HL-60 (cell line): ENCODE measurements around the gene NMS.

ENCODE experiments used
- DNase-seq, 2 experiments: peaks; one replicate each; pipeline ENCODE4 v3.0.0-alpha.2; 2010 to 2020; ENCODE audit warnings: low read depth in 1 of 2, low spot score in 1 of 2
- H3K27ac ChIP-seq: fragments of 250-450 bp; sonication (Bioruptor Pico); replicated peaks from 2 replicates; pipeline ENCODE4 v1.5.1; 2020; ENCODE audit warnings: mild to moderate bottlenecking, moderate library complexity
- H3K27me3 ChIP-seq: fragments of 250-450 bp; sonication (Bioruptor Pico); 2 replicates; pipeline ENCODE4 v1.5.1; 2021; ENCODE audit warnings: mild to moderate bottlenecking, moderate library complexity; ENCODE audit not compliant: insufficient read depth, poor library complexity, severe bottlenecking
- H3K4me3 ChIP-seq: replicated peaks from 2 replicates; pipeline ENCODE4 v1.5.1; 2011; ENCODE audit warnings: mild to moderate bottlenecking, control low read depth, low read length; ENCODE audit not compliant: insufficient read depth
- CTCF ChIP-seq: IDR thresholded peaks from one replicate; pipeline ENCODE4 v1.5.1; 2011; ENCODE audit warnings: low read length, control low read depth, inconsistent platforms; ENCODE audit not compliant: insufficient read depth
- GABPA ChIP-seq: IDR thresholded peaks from 2 replicates; pipeline ENCODE4 v1.6.1; 2012; ENCODE audit warnings: low read depth
- POLR2AphosphoS5 ChIP-seq: IDR thresholded peaks from 2 replicates; pipeline ENCODE4 v1.6.1; 2012; ENCODE audit warnings: low read depth
- SPI1 ChIP-seq: IDR thresholded peaks from 2 replicates; pipeline ENCODE4 v1.6.1; 2012; ENCODE audit warnings: low read depth, mild to moderate bottlenecking, borderline replicate concordance
- TF ChIP-seq, protein P1 (sequence below): IDR thresholded peaks from 2 replicates; pipeline ENCODE4 v1.6.1; 2012; ENCODE audit warnings: low read depth; ENCODE audit not compliant: insufficient replicate concordance

NMS gene

GRCh38 chr2:100513650-100514049 lies 43.4 kb downstream of the NMS start:
- no peaks in the 10 kb centered on the region for H3K27me3 ChIP-seq
- no peak for TF ChIP-seq POLR2AphosphoS5
- peak; percentile 56; the same call in 1 of the 2 replicates for TF ChIP-seq SPI1
- no peak overlapping the region for H3K4me3 ChIP-seq
- H3K27ac ChIP-seq = no peak overlapping the region
- peak in 1 of 2 experiments; percentile 56 for DNase-seq

DNA sequence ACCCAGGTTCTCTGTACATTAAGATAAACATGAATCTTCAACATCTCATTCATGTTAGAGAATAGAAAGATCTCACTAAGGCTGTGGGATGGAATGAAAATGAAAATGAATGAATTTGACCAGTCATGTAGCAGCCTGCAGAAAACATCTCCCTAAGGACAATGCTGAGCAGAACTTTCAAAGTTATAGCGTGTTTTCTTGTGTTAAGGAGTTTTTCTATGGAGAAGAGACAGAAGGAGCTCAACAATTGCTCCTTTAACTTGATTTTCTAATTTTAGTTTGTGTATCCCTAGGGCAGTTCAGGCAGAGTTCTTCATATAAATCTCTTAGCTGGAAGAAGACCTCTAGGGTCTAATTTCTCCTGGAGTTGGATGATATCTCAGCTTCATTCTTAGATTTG lies 47.3 kb downstream of the NMS start:
- no peak for DNase-seq
- no peaks in the 10 kb centered on the region for H3K27me3 ChIP-seq
- no peak for TF ChIP-seq SPI1
- no peak for TF ChIP-seq CTCF
- TF ChIP-seq GABPA = no peak
- TF ChIP-seq, protein P1, sequence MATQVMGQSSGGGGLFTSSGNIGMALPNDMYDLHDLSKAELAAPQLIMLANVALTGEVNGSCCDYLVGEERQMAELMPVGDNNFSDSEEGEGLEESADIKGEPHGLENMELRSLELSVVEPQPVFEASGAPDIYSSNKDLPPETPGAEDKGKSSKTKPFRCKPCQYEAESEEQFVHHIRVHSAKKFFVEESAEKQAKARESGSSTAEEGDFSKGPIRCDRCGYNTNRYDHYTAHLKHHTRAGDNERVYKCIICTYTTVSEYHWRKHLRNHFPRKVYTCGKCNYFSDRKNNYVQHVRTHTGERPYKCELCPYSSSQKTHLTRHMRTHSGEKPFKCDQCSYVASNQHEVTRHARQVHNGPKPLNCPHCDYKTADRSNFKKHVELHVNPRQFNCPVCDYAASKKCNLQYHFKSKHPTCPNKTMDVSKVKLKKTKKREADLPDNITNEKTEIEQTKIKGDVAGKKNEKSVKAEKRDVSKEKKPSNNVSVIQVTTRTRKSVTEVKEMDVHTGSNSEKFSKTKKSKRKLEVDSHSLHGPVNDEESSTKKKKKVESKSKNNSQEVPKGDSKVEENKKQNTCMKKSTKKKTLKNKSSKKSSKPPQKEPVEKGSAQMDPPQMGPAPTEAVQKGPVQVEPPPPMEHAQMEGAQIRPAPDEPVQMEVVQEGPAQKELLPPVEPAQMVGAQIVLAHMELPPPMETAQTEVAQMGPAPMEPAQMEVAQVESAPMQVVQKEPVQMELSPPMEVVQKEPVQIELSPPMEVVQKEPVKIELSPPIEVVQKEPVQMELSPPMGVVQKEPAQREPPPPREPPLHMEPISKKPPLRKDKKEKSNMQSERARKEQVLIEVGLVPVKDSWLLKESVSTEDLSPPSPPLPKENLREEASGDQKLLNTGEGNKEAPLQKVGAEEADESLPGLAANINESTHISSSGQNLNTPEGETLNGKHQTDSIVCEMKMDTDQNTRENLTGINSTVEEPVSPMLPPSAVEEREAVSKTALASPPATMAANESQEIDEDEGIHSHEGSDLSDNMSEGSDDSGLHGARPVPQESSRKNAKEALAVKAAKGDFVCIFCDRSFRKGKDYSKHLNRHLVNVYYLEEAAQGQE = no peak
- no peak for TF ChIP-seq POLR2AphosphoS5
- H3K27ac ChIP-seq = no peak overlapping the region
- H3K4me3 ChIP-seq = no peak overlapping the region

DNA sequence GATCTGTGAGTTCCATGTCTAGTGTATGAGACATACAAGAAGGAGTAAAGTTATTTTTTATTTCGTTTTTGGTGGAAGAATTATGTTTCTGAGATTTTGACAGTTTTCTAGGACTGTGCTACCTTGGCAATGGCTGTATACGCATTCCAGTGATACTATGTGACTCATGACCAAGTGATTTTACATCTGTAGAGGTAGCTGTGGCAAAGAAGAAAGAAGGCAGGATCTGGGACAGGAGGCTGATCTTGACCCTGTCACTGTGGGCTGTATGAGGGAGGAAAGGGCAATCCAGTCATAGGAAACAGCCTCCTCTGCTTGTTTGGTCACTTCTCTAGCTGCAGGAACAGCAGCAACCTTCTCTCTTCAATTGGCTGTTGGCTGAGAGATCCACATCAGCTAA lies 48.5 kb downstream of the NMS start:
- no peak for DNase-seq
- Histone ChIP-seq H3K27me3 (no peaks in the 10 kb centered on the region), H3K27ac (no peak overlapping the region), H3K4me3 (no peak overlapping the region)
- no peak for TF ChIP-seq CTCF
- TF ChIP-seq SPI1 = no peak
- no peak for TF ChIP-seq POLR2AphosphoS5
- TF ChIP-seq, protein P1 = no peak
- no peak for TF ChIP-seq GABPA

GRCh38 chr2:100520224-100520623 lies 49.9 kb downstream of the NMS start:
- no peak overlapping the region for H3K4me3 ChIP-seq
- no peak overlapping the region for H3K27ac ChIP-seq
- DNase-seq = no peak
- no peaks in the 10 kb centered on the region for H3K27me3 ChIP-seq
- TF ChIP-seq GABPA = no peak
- TF ChIP-seq, protein P1 = no peak
